SW480 (cell line): ENCODE data around the gene RAB11FIP3.
"Not testable (repeated sequence)": the region's sequence is repeated elsewhere in the genome, so short reads cannot be mapped to it uniquely, and the experiment has no call there.

Source experiments
- DNase-seq: peaks from one replicate; pipeline ENCODE4 v3.0.0-alpha.2; 2016; ENCODE audit warnings: low spot score

RAB11FIP3 gene

GRCh38 chr16:391885-392335 is 33.5 kb upstream of the RAB11FIP3 start:
- DNase-seq: peak; percentile 45

DNA sequence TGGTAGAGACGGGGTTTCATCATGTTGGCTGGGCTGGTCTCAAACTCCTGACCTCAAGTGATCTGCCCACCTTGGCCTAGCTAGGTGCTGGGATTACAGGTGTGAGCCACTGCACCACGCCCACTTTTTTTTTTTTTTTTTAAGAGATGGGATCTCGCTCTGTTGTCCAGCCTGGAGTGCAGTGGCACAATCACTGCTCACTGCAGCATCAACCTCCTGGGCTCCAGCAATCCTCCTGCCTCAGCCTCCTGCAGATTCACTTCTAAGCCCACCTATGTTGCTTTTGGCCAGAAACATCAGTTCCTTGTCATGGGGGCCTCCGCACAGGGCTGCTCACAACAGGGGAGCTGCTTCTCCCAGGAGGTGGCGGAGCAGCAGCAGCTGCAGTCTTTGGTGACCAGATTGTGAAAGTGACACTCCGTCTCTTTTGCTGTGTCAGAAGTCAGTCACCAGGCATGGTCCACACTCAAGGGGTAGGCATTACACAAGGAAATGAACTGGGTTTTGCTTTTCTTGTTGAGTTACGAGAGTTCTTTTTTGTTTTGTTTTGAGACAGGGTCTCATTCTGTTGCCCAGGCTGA is 32.9 kb upstream of the RAB11FIP3 start:
- DNase-seq: no peak

- DNase-seq: no peak
These were observed 29.2 kb upstream of the RAB11FIP3 start for GRCh38 chr16:396199-396598.

GRCh38 chr16:396605-397004 is 28.8 kb upstream of the RAB11FIP3 start:
- DNase-seq: no peak

DNA sequence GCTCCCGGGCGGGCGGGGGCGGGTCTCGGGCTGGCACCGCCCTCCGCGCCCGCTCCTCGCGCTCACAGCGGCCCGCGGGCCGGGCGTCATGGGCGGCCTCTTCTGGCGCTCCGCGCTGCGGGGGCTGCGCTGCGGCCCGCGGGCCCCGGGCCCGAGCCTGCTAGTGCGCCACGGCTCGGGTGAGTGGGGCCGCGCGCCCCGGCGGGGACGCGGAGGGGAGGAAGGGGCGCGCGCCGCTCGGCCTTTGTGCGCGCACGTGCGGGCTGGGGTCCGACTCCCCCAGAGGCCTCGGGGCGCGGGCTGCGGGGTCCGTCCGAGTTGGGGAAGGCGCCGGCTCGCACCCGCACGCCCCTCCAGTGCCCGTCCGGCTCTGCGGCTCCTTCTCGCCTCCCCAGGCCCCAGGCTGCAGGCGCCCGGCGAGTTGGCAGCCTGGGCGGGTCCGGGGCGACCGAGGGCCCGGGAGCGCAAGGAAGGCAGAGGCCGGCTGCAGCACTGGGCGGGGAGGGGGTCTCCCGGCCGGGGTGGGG is 28.3 kb upstream of the RAB11FIP3 start, which contains the start of gene NME4:
NME4 (plus strand) TSS at position 65 of the 527 bp plus-strand sequence; CDS start at position 89, 24 bp downstream.
- DNase-seq: no peak

DNA sequence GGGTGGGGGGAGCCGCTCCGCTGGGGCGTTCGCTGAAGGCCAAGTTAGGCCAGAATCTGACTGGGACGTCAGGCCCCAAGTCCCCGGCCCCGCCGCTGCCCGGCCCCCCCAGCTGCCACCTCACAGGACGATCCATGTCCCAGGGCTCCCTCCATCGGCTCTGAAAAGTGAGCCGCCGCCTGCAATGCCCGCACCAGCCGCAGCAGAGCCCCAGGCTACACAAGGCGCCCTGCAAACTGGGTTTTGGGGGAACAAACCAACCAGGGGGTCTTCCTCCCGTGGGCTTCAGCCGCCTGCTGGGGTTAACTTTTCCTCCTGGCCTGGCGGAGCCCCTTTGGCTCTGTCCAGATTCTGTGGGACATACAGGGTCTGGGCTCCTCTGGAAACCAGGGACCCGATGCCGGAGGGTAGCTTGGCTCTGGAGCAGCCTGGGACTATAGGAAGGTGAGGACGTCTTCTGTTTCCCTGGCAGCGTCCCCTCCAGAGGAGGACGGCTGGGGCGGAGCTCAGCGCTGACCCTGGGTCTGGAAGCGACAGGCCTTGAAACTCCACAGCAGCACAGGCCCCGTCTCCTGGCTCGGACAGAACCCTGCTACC is 27.6 kb upstream of the RAB11FIP3 start:
- DNase-seq: peak; percentile 77

GRCh38 chr16:398561-399339 is 26.7 kb upstream of the RAB11FIP3 start:
- no peak for DNase-seq

- no peak for DNase-seq
These were observed 26.0 kb upstream of the RAB11FIP3 start for GRCh38 chr16:399340-400019.

- DNase-seq: no peak
These were observed 25.3 kb upstream of the RAB11FIP3 start for GRCh38 chr16:400061-400591.

DNA sequence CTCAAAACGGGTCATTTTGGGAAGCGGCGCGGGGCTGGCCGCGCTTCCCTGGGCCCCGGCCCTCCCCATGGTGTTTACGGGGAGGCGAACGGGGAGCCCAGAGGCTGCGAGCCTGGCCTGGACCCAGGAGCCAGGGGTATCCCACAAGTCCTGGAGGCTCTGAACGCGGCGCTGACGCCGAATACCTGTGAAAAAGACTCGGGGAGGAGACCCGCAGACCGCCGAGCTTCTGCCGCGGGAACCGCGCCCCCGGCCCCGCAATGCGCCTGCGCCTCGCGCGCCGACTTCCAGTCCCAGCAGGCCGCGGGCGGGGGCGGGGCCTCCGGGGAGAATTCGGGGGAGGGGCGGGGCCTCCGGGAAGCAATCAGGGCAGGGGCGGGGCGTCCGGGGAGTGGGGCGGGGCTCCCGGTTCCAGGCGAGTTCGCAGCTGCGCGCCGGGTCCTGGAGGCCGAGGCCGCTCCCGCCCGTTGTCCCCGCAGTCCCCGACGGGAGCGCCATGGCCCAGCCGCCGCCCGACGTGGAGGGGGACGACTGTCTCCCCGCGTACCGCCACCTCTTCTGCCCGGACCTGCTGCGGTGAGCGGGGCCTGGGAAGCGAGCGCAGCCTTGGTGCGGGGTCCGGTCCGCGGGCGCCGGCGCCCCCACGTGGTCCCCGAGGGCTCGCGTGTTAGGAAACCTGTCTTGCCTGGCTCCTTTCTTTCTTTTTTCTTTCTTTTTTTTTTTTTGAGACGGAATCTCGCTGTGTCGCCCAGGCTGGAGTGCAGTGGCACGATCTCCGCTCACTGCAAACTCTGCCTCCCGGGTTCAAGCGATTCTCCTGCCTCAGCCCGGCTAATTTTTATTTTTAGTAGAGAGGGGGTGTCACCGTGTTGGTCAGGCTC is 23.7 kb upstream of the RAB11FIP3 start, which contains the start of gene DECR2:
DECR2 (plus strand) TSS at position 418 of the 881 bp plus-strand sequence; CDS start at position 497, 79 bp downstream.
- peak; percentile 82 for DNase-seq

- no peak for DNase-seq
These were observed 20.4 kb upstream of the RAB11FIP3 start for GRCh38 chr16:404971-405486.

GRCh38 chr16:405548-406506 is 19.6 kb upstream of the RAB11FIP3 start:
- DNase-seq: no peak

- DNase-seq: no peak
These were observed 18.2 kb upstream of the RAB11FIP3 start for GRCh38 chr16:407253-407652.

GRCh38 chr16:410516-411178 is 14.8 kb upstream of the RAB11FIP3 start:
- DNase-seq: no peak

- no peak for DNase-seq
These were observed 13.7 kb upstream of the RAB11FIP3 start for GRCh38 chr16:411576-412265.

DNA sequence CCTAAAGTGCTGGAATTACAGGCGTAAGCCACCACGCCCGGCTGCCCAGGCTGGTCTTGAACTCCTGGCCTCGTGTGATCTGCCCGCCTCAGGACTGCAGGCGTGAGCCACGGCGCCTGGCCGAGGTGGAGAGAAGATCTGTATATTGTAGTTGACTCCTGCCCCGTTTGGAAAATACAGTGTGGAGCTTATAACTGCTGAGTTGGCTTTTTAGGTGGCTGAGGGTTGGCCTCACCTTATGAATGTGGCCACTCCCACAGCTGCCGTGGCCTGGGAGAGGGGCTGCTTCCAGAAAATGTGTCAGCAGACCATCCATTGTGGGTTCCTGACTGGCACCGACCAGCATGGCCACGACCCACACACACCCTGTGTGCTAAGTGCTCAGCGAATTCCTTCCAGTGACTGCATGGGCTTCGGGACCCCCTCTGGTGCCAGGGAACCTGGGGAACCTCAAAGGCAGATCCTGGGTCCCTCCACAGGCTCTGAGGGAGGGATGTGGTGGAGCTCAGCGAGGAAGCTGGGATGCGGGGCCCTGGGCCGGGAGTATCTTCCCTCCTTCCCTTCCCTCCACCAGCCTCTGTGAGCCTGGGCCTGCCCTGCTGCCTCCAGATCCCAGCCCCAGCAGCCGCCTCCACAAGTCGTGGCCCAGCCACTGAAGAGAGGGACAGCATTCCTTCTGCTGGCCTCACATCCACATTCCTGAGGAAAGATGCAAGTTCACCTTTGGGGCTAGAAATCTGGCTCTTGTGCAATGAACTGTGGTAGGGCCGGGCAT is 10.9 kb upstream of the RAB11FIP3 start:
- DNase-seq: no peak

DNA sequence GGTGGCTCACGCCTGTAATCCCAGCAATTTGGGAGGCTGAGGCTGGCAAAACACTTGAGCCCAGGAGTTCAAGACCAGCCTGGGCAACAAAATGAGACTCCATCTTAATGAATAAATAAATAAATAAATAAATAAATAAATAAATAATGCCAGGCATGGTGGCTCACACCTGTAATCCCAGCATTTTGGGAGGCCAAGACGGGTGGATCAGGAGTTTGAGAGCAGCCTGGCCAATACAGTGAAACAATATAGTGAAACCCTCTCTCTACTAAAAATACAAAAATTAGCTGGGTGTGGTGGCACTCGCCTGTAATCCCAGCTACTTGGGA is 10.3 kb upstream of the RAB11FIP3 start:
- DNase-seq: not testable (repeated sequence)

- DNase-seq: not testable (repeated sequence)
These were observed 3.3 kb upstream of the RAB11FIP3 start for GRCh38 chr16:422179-422578.
